ENCODE results near the gene PDCD1. TPM values are rescaled to one million over a fixed set of nuclear protein-coding genes. Genes with fewer than 3 reads are reported as not detected.

Gene PDCD1
- total and polyA plus RNA-seq, 10 of the 15 experiments (the other 5 are each of a cell fraction or from before 2014, with no cell fraction given): 0.62 to 6.4 (median 2.9) TPM; not detected in 2

- Histone ChIP-seq H3K4me1 (ENCODE audit: control insufficient read depth, insufficient read depth, low read length) (peaks cover 45% of the 10 kb centered on the region), H3K4me2 (ENCODE audit: control insufficient read depth, insufficient read depth) (peak overlapping the region; percentile 97), H3K79me2 (ENCODE audit: control insufficient read depth, insufficient read depth, low read length) (peaks cover 7% of the 10 kb centered on the region), H3K36me3 (ENCODE audit: control insufficient read depth in 2 of 2, insufficient read depth in 2 of 2, low read length in 1 of 2) (no peaks in the 10 kb centered on the region), H3K9ac (ENCODE audit: control insufficient read depth, insufficient read depth, low read length) (peak overlapping the region; percentile 77), H3K4me3 (peak overlapping the region; percentile 56; the same call in 1 of the 2 replicates), H2AFZ (ENCODE audit: control insufficient read depth, low read depth, low read length) (no peak overlapping the region; the same call in 1 of the 2 replicates), H3K9me3 (replicated peaks; ENCODE audit: control insufficient read depth, insufficient read depth, low read length) (no peaks in the 10 kb centered on the region; the same call in 1 of the 3 replicates), H4K20me1 (ENCODE audit: control insufficient read depth, insufficient read depth) (no peaks in the 10 kb centered on the region), H3K27me3 (replicated peaks in 1 of 2; ENCODE audit: control insufficient read depth in 2 of 2, insufficient read depth in 2 of 2, low read length in 1 of 2) (no peaks in the 10 kb centered on the region; a peak in 1 of 4 replicates), H3K27ac (ENCODE audit: control insufficient read depth, insufficient read depth) (peak overlapping the region; percentile 97)
- intact Hi-C loops (cut with micrococcal nuclease; ENCODE audit: unreplicated experiment): no loop called here
- ATAC-seq: peak; percentile 29
- TF ChIP-seq BACH1 (IDR thresholded peaks at IDR 0.05; ENCODE audit: borderline replicate concordance) (0 out of 2 replicates have a peak, but pooled peaks have one; percentile 45), MEF2B (IDR thresholded peaks at IDR 0.05; ENCODE audit: partially characterized antibody, poor library complexity, severe bottlenecking) (no peak), SMARCA5 (IDR thresholded peaks at IDR 0.05) (peak; percentile 31; the same call in 1 of the 2 replicates), POLR2A (IDR thresholded peaks at IDR 0.05; ENCODE audit: low read depth, low read length) (peak; percentile 27)
- ChIA-PET CTCF (interaction anchor here (0.5 to 1.8 kb wide), 5 partner anchors 8 to 206 kb away, joined by 3 to 10 read pairs (median 4); partner anchors contain the start of gene RTP5), POLR2A (interaction anchor here (0.9 to 3.5 kb wide), 4 partner anchors 8 to 126 kb away, joined by 3 to 26 read pairs (median 6); partner anchors contain the start of gene D2HGDH), SMC1A (ENCODE audit: uncharacterized antibody, unreplicated experiment) (interaction anchor here (1.4 to 1.8 kb wide), 3 partner anchors 8 to 19 kb away, joined by 6 read pairs; no protein-coding TSS in a partner anchor), RAD21 (ENCODE audit: unreplicated experiment) (interaction anchor here (0.5 to 1.6 kb wide), 6 partner anchors 9 to 554 kb away, joined by 3 to 16 read pairs (median 3); partner anchors contain the start of gene RTP5)
- no TSS peak for BruUV-seq (replicated peaks)
- 76% methylated on average over 10 of the region's 10 CpGs for WGBS (ENCODE audit: insufficient coverage, insufficient replicate concordance, low lambda C conversion rate, missing lambda C conversion rate)
- DNase-seq (ENCODE audit: low read depth, low spot score): no peak
- FAIRE-seq: no peak
- in situ Hi-C loops (cut with MboI): no loop called here
These were observed 1.7 kb upstream of the PDCD1 start for GRCh38 chr2:241860184-241861078.
